Measurements from ENCODE around the gene CD86.
"Not testable (repeated sequence)": the region's sequence is repeated elsewhere in the genome, so short reads cannot be mapped to it uniquely, and the experiment has no call there.

Gene CD86

DNA sequence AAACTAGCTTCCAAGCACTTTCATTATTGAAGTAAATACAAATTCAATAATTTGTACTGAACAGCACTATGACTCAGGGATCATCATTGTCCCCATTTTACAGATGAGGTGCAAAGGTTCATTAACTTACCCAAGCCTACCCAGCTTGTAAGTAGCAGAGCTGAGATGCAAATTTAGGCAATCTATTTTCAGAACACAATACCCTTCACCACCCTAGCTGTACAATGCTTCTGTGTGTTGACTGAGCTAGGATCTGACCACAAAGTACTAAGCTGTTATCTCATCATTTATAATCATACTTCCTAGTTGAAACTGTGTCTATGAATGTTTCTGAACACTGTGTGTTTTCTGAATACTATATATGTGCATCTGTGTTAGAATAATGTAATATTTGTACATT is 29.9 kb upstream of the CD86 start:
- no peaks in the 10 kb centered on the region for H3K9me3 Mint-ChIP-seq
- no peak overlapping the region for H3K27ac Mint-ChIP-seq (ENCODE audit: low read depth)
- ATAC-seq (replicated peaks; ENCODE audit: extremely low read depth, poor library complexity, severe bottlenecking) = no peak

DNA sequence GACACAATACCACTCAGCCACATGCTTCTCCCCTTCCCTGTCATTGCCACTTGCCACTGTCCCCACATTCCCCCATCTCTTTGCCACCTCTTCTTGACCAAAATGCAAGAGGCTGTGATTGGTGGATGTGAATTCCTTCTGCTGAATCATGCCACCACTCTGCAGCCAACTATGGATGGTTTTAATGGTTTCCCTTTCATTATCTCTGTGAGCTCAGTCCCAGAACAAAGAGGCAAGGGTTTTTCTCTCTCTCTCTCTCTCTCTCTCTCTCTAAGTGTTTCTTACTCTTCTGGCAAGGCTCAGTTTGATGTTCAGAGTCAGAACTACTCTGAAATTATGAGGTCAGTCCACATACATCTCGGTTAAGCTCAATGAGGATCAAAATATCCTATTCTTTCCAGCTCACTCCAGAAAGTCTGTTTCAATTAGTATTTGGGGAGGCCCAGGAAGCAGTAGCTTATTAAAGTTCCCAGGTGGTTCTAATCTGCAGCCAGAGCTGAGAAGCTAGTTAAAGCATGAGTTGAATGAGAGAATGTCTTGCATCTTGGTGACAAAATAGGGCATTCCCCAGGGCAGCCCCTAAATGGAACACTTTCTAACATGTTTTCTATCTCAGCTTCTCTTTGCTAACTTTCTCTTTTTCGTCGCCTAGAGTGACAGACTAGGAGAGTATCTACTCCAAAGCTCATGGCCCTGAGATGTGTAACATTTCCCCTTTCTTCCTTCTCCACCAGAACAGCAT is 24.6 kb upstream of the CD86 start:
- no peaks in the 10 kb centered on the region for H3K27me3 Mint-ChIP-seq
- ATAC-seq (replicated peaks; ENCODE audit: extremely low read depth, poor library complexity, severe bottlenecking) (peak; percentile 67), DNase-seq (ENCODE audit: low spot score in 2 of 2) (no peak)
- H3K4me1 Mint-ChIP-seq = peaks cover 15% of the 10 kb centered on the region
- peak overlapping the region; percentile 83 for H3K27ac Mint-ChIP-seq (ENCODE audit: low read depth)
- peak overlapping the region; percentile 48 for H3K4me3 Mint-ChIP-seq
- H3K36me3 Mint-ChIP-seq (ENCODE audit: insufficient read depth) = no peaks in the 10 kb centered on the region
- peaks cover 3% of the 10 kb centered on the region for H3K9me3 Mint-ChIP-seq

More for the DNA sequence above, 29.9 kb upstream of the CD86 start:
- peaks cover 32% of the 10 kb centered on the region for H3K27me3 Mint-ChIP-seq
- no peaks in the 10 kb centered on the region for H3K36me3 Mint-ChIP-seq (ENCODE audit: insufficient read depth)
- peaks cover 9% of the 10 kb centered on the region for H3K4me1 Mint-ChIP-seq
- H3K4me3 Mint-ChIP-seq = no peak overlapping the region
- DNase-seq (ENCODE audit: low spot score in 2 of 2) = no peak

GRCh38 chr3:122031123-122031468 is 24.1 kb upstream of the CD86 start:
- Mint-ChIP-seq H3K36me3 (ENCODE audit: insufficient read depth) (no peaks in the 10 kb centered on the region), H3K27ac (ENCODE audit: low read depth) (peak overlapping the region; percentile 83), H3K4me1 (peaks cover 15% of the 10 kb centered on the region), H3K4me3 (peak overlapping the region; percentile 48), H3K9me3 (peaks cover 8% of the 10 kb centered on the region), H3K27me3 (no peaks in the 10 kb centered on the region)
- ATAC-seq (replicated peaks; ENCODE audit: extremely low read depth, poor library complexity, severe bottlenecking) = peak; percentile 20
- DNase-seq (ENCODE audit: low spot score in 2 of 2) = no peak

DNA sequence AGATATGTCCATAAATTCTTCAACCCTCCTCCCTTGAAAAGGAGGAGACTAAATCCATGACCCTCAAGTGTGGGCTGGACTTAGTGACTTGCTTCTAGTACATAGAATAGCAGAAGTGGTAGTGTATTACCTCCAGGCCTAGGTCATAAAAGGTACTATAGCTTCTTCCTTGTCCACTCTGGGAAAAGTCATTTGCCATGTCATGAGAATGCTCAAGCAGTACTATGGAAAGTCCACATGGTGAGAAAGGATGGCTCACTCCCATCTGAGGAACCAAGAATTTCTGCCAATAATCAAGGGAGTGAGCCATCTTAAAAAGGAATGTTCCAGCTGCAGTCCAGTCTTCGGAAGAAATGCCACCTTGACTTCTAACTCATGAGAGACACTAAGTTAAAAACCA is 22.6 kb upstream of the CD86 start:
- ATAC-seq (replicated peaks; ENCODE audit: extremely low read depth, poor library complexity, severe bottlenecking) (no peak), DNase-seq (ENCODE audit: low spot score in 2 of 2) (no peak)
- no peak overlapping the region for H3K27ac Mint-ChIP-seq (ENCODE audit: low read depth)
- H3K36me3 Mint-ChIP-seq (ENCODE audit: insufficient read depth) = no peaks in the 10 kb centered on the region
- H3K27me3 Mint-ChIP-seq = no peaks in the 10 kb centered on the region
- H3K4me1 Mint-ChIP-seq = peaks cover 15% of the 10 kb centered on the region
- H3K9me3 Mint-ChIP-seq = peaks cover 8% of the 10 kb centered on the region
- H3K4me3 Mint-ChIP-seq = no peak overlapping the region

DNA sequence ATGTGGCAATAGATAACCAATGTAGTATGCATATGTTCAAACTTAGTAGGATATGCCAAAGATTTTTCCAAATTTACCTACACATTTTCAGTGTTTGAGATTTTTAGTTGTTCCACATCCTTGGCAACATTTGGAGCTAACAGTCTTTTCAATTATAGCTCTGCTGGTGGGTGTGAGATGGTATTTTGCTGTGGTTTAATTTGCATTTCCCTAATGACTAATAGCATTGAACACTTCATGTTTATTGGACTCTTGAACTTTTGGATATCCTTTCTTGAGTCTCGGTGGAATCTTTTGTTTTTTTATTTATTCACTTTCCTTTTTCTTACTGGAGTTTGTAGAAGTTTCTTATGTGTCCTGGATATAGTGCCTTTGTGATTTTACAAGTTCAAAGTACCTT is 22.1 kb upstream of the CD86 start:
- peaks cover 15% of the 10 kb centered on the region for H3K4me1 Mint-ChIP-seq
- H3K27ac Mint-ChIP-seq (ENCODE audit: low read depth) = no peak overlapping the region
- no peak overlapping the region for H3K4me3 Mint-ChIP-seq
- no peaks in the 10 kb centered on the region for H3K36me3 Mint-ChIP-seq (ENCODE audit: insufficient read depth)
- ATAC-seq (replicated peaks; ENCODE audit: extremely low read depth, poor library complexity, severe bottlenecking) (no peak), DNase-seq (ENCODE audit: low spot score in 2 of 2) (no peak)
- H3K27me3 Mint-ChIP-seq = no peaks in the 10 kb centered on the region
- peaks cover 13% of the 10 kb centered on the region for H3K9me3 Mint-ChIP-seq

- peaks cover 18% of the 10 kb centered on the region for H3K27me3 Mint-ChIP-seq
- H3K9me3 Mint-ChIP-seq; ATAC-seq (replicated peaks; ENCODE audit: extremely low read depth, poor library complexity, severe bottlenecking): not testable (repeated sequence)
Measured at GRCh38 chr3:122047296-122047695, 7.9 kb upstream of the CD86 start.

GRCh38 chr3:122047773-122048172 is 7.4 kb upstream of the CD86 start:
- not testable (repeated sequence) for DNase-seq (ENCODE audit: low spot score in 2 of 2); ATAC-seq (replicated peaks; ENCODE audit: extremely low read depth, poor library complexity, severe bottlenecking); H3K4me1 Mint-ChIP-seq; H3K36me3 Mint-ChIP-seq (ENCODE audit: insufficient read depth); H3K4me3 Mint-ChIP-seq; H3K9me3 Mint-ChIP-seq; H3K27ac Mint-ChIP-seq (ENCODE audit: low read depth)
- H3K27me3 Mint-ChIP-seq = peaks cover 18% of the 10 kb centered on the region

More at GRCh38 chr3:122047296-122047695, 7.9 kb upstream of the CD86 start:
- not testable (repeated sequence) for H3K27ac Mint-ChIP-seq (ENCODE audit: low read depth); H3K4me1 Mint-ChIP-seq; H3K4me3 Mint-ChIP-seq; DNase-seq (ENCODE audit: low spot score in 2 of 2); H3K36me3 Mint-ChIP-seq (ENCODE audit: insufficient read depth)

GRCh38 chr3:122052968-122053367 is 2.2 kb upstream of the CD86 start:
- DNase-seq (ENCODE audit: low spot score in 2 of 2) (no peak), ATAC-seq (replicated peaks; ENCODE audit: extremely low read depth, poor library complexity, severe bottlenecking) (no peak)
- Mint-ChIP-seq H3K27ac (ENCODE audit: low read depth) (no peak overlapping the region), H3K36me3 (ENCODE audit: insufficient read depth) (no peaks in the 10 kb centered on the region), H3K27me3 (peaks cover 32% of the 10 kb centered on the region), H3K9me3 (no peaks in the 10 kb centered on the region), H3K4me3 (no peak overlapping the region), H3K4me1 (no peaks in the 10 kb centered on the region)

DNA sequence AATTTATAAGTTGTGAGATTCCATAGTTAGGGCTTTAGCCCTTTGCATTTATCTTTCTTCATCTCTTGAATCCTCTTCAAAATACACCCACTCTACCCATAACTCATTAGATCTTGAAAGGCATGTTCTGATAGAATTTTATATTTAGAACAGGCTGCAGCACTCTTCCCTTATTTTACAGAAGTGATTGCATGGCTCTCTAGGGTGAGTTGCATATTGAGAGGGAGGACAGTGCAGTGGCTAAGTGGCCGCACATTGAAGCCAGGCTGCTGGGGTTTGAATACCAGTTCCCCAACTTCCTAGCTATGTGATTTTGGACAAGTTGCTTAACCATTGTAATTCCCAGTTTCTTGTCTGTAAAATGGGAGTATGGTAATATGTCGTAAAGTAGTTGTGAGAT is 2.5 kb downstream of the CD86 start:
- no peak overlapping the region for H3K27ac Mint-ChIP-seq (ENCODE audit: low read depth)
- H3K36me3 Mint-ChIP-seq (ENCODE audit: insufficient read depth) = no peaks in the 10 kb centered on the region
- ATAC-seq (replicated peaks; ENCODE audit: extremely low read depth, poor library complexity, severe bottlenecking) (no peak), DNase-seq (ENCODE audit: low spot score in 2 of 2) (no peak)
- no peaks in the 10 kb centered on the region for H3K4me1 Mint-ChIP-seq
- H3K4me3 Mint-ChIP-seq = no peak overlapping the region
- H3K27me3 Mint-ChIP-seq = peaks cover 27% of the 10 kb centered on the region
- no peaks in the 10 kb centered on the region for H3K9me3 Mint-ChIP-seq

- no peaks in the 10 kb centered on the region for H3K4me1 Mint-ChIP-seq
- H3K27me3 Mint-ChIP-seq = peaks cover 27% of the 10 kb centered on the region
- no peaks in the 10 kb centered on the region for H3K9me3 Mint-ChIP-seq
- no peak overlapping the region for H3K4me3 Mint-ChIP-seq
- ATAC-seq (replicated peaks; ENCODE audit: extremely low read depth, poor library complexity, severe bottlenecking) (no peak), DNase-seq (ENCODE audit: low spot score in 2 of 2) (no peak)
- no peak overlapping the region for H3K27ac Mint-ChIP-seq (ENCODE audit: low read depth)
- no peaks in the 10 kb centered on the region for H3K36me3 Mint-ChIP-seq (ENCODE audit: insufficient read depth)
Measured at GRCh38 chr3:122058294-122058693, 3.1 kb downstream of the CD86 start.

DNA sequence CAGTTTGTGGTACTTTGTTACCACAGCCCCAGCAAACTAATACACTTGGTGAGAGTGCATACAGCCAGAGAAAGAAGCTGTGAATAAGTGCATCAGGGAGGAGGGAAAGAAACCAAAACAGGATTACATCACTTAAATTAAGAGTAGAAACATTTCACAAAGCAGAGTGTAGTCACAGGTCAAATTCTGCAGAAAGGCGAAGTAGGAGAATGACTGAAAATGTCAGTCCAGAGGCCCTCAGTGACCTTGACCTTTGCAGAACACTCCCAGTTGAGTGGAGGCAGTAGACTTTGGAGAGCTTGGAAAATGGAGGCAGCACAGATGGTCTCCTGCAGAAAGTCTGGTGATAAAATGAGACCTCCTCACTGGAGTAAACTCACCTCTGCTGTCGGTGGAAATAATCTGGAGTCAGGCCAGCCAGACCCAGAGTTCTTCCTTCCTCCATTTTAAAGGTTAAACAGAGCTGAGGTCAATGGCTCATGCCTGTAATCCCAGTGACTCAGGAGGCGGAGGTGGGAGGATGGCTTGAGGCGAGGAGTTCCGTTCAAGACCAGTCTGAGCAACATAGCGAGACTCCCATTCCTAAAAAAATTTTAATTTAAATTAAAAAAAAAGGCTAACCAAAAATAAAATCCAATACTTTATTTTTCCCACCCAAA is 5.0 kb downstream of the CD86 start:
- DNase-seq (ENCODE audit: low spot score in 2 of 2) (no peak), ATAC-seq (replicated peaks; ENCODE audit: extremely low read depth, poor library complexity, severe bottlenecking) (no peak)
- Mint-ChIP-seq H3K9me3 (no peaks in the 10 kb centered on the region), H3K27ac (ENCODE audit: low read depth) (no peak overlapping the region), H3K27me3 (peaks cover 26% of the 10 kb centered on the region), H3K4me3 (no peak overlapping the region), H3K36me3 (ENCODE audit: insufficient read depth) (no peaks in the 10 kb centered on the region), H3K4me1 (no peaks in the 10 kb centered on the region)

- DNase-seq (ENCODE audit: low spot score in 2 of 2) (no peak), ATAC-seq (replicated peaks; ENCODE audit: extremely low read depth, poor library complexity, severe bottlenecking) (no peak)
- Mint-ChIP-seq H3K4me1 (peaks cover 16% of the 10 kb centered on the region), H3K27me3 (peaks cover 3% of the 10 kb centered on the region), H3K27ac (ENCODE audit: low read depth) (no peak overlapping the region), H3K36me3 (ENCODE audit: insufficient read depth) (no peaks in the 10 kb centered on the region), H3K9me3 (no peaks in the 10 kb centered on the region), H3K4me3 (no peak overlapping the region)
Measured at GRCh38 chr3:122063908-122064307, 8.7 kb downstream of the CD86 start.

DNA sequence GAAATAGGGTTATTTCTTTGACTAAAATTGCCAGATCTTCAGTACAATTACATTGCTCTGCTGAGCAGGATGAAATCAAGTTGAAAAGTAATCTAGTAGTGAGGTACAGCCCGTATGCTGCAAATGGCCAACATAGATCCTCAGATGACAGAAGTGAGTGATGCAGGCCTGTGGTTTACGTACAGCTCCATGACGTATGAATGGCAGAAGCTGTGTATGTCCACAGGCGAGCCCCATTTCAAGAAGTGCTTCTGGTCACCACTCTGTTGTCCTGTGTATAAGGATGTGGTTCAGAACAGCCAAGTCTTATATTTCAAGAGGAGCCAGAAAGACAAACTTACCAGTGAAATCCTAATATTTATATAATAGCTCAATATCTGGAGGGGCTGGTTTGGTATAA is 9.2 kb downstream of the CD86 start:
- Mint-ChIP-seq H3K27ac (ENCODE audit: low read depth) (no peak overlapping the region), H3K4me3 (no peak overlapping the region), H3K4me1 (peaks cover 16% of the 10 kb centered on the region), H3K36me3 (ENCODE audit: insufficient read depth) (no peaks in the 10 kb centered on the region), H3K9me3 (no peaks in the 10 kb centered on the region), H3K27me3 (no peaks in the 10 kb centered on the region)
- DNase-seq (ENCODE audit: low spot score in 2 of 2) (no peak), ATAC-seq (replicated peaks; ENCODE audit: extremely low read depth, poor library complexity, severe bottlenecking) (no peak)

Data from central memory CD8-positive, alpha-beta T cell (primary cell).